HG03280 (cell line): ENCODE data around the gene IKBKG.
A peak's percentile ranks its signal among the peaks of the same experiment; 100 is the strongest.
"Not testable (repeated sequence)": the region's sequence is repeated elsewhere in the genome, so short reads cannot be mapped to it uniquely, and the experiment has no call there.

Experiments
- ATAC-seq: cut with Tn5 transposase; IDR thresholded peaks from one replicate; pipeline ENCODE4 v1.9.1; 2021; ENCODE audit warnings: mild to moderate bottlenecking, moderate library complexity; ENCODE audit not compliant: unreplicated experiment

Gene IKBKG

GRCh38 chrX:154525606-154526490, 21.6 kb upstream of the IKBKG start:
- ATAC-seq = no peak

GRCh38 chrX:154526901-154527675, 20.3 kb upstream of the IKBKG start:
- peak; percentile 64 for ATAC-seq

DNA sequence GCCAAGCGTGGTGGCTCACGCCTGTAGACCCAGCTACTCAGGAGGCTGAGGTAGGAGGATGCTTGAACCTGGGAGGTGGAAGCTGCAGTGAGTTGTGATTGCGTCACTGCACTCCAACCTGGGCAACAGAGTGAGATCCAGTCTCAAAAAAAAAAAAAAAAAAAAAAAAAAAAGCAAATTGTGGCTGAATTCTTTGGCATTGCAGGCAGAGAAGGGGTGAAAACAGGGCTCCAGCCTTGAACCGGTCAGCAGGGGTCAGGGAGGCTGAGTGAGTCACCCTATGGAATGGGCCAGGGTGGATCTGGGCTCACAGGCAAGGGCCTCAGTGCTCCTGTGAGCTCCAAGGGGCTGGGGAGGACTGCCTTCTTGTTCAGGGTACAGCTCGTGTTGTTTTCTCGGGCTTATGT, 18.2 kb upstream of the IKBKG start:
- no peak for ATAC-seq

DNA sequence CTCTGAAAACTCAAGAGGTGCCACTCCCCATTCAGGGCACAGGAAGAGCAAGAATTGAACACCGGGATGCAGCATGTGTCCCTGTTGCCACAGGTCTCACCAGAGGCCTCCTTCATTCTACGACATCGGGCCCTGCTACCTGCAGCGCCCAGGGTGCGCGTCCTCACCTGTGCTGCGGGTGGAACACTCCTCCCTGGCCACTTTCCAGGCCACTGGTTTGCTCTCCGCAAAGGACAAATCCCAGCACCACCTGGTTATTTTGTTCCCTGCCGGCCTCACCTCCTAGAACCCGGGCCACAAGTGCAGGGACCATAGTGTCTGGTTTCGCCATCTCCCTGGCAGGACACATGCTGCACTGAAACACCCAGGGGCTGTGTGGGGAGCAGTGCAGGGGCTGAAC, 17.1 kb upstream of the IKBKG start:
- ATAC-seq = no peak

DNA sequence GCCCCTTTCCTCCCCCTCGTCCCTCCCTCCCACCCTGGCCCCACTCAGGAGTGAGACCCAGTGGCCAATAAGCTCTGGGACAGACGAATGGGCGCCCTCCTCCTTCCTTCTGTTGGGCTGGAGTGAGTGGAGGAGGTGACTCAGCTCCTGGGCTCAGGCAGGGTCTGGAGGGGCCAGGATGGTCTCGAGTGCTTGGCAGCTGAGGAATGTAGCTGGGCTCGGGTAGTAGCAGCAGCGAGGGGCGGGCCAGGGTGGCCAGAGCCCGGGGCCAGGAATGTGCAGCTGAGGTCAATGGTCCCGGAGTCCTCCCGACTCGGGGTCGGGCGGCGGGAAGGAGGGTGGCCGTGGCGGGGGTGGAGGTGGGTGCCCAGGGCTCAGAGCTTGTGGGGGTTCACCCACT, 15.8 kb upstream of the IKBKG start:
- no peak for ATAC-seq

DNA sequence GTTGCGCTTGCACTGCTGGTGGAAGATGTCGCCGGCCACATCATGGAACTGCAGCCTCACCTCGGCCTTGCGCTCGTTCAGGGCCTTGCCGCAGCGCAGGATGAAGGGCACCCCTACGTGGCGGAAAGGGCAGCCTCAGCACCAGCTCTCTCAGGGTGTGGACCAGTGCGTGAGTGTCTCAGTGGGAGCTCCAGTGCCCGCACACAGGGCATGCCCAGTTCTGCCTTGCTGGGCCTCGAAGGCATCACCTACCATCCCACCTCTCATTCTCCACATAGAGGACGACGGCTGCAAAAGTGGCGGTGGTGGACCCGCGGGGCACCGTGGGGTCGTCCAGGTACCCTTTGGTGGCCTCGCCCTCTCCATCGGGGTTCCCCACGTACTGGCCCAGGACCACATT, 14.7 kb upstream of the IKBKG start:
- ATAC-seq = no peak

- peak; percentile 86 for ATAC-seq
These were observed 12.7 kb upstream of the IKBKG start for GRCh38 chrX:154534526-154535322.

DNA sequence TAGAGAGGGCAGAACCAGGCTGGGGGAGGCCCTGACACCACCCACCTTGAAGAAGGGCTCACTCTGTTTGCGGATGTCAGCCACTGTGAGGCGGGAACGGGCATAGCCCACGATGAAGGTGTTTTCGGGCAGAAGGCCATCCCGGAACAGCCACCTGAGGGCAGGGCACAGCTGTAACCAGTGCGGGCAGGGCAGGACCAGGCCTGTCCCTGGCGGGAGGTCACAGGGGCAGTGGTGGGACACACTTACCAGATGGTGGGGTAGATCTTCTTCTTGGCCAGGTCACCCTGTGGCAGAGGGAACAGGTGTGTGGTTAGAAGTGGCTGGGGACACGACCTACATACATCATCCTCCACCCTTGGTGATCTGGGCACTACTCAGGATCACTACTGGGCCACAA, 11.5 kb upstream of the IKBKG start:
- ATAC-seq = no peak

DNA sequence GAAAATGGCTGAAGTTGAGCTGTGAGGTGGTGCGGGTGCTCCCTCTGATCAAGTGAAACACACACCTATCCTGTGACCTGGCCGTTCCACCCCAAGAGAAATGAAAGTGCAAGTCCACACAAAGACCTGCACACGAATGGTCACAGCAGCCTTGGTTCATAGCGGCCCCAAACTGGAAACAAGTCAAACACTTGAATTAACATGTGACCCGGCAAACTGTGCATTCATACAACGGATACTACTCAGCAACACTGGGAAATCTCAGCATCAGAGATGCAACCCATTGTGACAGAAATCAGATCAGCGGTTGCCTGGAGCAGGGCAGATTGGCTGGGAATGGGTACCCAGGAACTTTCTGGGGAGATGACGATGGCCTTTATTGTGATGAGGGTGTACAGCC, 8.3 kb upstream of the IKBKG start:
- no peak for ATAC-seq

GRCh38 chrX:154540365-154540764, 7.1 kb upstream of the IKBKG start:
- not testable (repeated sequence) for ATAC-seq

DNA sequence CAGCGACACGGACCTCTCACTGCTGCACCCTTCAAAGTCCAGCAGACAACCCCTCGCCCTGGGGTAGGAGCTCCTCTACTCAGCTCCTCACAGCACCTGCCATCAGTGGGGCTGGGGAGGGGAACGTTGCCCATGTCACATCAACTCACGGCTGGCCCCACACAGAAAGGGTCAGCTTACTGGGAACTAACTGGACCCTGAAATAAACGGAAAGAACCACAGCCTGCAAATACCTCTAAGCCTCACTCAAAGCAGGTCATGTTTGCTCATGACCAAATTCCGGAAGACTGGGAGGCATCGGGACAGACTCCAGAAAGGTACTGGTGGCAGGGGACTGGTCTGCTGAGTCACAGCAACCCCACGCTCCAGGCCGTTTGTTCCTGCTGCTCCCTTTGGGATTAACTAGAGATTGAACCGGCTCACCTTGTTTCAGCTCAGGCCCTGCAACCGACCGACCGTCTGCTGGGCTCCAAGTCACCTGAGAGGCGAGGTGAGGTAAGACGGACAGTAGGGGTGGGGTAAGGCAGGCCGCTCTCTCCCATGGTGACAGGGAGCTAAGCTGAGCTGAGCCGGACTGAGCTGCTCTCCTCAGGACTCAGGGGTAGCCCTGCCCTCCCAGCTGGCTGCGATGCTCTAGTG, 6.4 kb upstream of the IKBKG start:
- no peak for ATAC-seq

DNA sequence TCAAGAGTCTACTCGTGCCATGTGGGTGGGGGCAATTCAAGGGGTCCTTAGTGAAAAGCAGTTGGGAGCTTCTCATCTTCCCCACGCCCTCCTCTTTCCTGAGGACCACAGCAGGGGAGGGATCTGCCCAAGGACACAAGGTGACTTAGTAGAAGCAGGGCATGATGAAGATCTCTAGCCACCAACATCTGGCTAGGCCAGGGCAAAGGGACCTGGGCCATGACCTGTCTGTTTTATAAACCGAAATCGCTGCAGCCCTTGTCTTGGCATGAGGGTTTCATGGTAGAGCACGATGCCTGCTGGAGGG, 5.9 kb upstream of the IKBKG start:
- no peak for ATAC-seq

DNA sequence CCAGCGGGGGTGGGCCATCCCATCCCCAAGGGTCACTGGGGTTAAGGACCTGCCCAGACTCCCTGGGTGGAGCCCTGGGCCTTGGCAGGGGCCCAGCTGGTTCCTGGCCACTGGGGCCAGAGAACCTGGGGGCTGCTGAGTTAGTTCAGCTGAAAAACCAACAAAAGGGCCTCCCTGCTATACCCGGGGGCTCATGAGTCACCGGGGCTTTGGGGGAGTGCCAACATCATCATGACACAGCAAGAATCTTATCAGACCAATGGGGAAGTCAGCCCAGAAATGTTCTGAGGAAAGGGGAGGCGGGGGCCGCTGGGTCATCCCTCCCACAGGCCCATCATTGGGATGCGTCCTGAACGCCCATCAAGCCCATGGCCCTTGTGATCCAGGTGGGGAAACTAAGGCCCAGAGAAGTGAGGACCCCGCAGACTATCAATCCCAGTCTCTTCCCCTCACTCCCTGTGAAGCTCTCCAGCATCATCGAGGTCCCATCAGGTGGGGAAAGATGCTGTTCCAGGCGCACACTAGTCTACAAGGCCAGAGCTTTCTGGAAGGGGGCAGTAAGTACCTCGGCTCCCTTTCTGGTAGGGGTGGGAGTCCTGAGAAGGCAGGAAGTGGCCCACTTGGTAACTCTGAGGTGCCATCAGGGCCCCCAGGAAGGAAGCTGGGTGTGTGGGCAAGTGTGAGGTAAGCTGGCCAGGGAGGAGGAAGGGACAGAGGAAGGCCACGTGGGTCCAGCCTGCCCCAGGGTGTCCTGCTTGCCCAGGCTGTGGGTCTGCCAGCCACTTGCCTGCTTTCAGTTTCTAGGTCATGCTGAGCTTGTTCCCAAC, 5.3 kb upstream of the IKBKG start:
- no peak for ATAC-seq

DNA sequence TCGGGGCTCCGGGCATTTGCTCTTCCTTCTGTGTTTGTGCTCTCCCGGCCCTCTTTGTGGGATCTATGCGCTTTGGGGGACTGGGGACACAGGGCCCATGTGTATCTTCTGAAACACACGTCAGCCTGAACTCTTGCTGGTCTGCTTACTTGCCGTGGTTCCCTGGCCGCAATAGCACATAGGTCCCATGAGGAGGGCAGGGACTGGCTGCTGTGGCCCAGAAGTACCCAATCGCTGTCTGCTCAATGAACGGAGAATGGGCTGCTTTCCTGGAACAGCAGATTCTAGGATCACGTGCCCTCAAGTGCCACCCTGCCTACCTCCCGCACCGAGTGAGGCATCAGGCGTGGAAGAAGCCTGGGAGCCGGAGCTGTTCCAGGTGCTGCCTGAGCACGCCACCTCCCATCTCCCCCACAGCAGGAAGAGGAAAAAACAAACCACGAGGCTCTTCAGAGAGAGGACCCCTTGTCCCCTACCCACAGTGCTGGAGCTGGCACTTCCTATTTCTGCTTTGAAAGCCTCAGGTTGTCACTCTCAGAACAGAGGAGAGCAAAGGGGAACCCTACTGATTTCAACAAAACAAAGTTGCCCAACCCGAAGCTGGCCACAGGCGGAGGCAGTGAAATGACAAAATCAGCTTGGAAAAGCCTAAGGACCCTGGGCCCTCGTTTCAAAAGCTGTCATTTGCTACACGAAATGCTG, 4.5 kb upstream of the IKBKG start:
- no peak for ATAC-seq

DNA sequence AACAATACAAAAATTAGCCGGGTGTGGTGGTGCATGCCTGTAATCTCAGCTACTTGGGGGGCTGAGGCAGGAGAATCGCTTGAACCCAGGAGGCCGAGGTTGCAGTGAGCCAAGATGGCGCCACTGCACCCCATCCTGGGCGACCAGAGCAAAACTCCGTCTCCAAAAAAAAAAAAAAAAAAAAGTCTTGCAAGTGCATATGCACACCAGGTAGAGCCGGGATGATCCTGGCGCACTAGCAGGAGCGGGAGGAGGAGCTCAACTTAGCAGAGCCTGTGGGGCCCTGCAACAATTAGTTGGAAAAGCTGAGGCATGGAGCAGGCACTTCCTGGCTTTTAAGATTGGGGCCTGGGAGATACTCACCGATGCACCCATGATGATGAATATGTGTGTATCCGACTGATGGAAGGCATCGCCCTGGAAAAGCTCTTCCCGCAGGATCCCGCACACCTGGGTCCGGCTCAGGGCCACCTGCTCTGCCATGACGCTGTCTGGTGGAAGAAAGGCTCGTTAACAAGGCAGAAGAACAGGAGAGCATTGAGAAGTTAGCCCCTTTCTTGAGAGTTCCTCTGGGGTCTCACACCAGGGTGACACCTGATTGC, 1.6 kb upstream of the IKBKG start:
- ATAC-seq = no peak

DNA sequence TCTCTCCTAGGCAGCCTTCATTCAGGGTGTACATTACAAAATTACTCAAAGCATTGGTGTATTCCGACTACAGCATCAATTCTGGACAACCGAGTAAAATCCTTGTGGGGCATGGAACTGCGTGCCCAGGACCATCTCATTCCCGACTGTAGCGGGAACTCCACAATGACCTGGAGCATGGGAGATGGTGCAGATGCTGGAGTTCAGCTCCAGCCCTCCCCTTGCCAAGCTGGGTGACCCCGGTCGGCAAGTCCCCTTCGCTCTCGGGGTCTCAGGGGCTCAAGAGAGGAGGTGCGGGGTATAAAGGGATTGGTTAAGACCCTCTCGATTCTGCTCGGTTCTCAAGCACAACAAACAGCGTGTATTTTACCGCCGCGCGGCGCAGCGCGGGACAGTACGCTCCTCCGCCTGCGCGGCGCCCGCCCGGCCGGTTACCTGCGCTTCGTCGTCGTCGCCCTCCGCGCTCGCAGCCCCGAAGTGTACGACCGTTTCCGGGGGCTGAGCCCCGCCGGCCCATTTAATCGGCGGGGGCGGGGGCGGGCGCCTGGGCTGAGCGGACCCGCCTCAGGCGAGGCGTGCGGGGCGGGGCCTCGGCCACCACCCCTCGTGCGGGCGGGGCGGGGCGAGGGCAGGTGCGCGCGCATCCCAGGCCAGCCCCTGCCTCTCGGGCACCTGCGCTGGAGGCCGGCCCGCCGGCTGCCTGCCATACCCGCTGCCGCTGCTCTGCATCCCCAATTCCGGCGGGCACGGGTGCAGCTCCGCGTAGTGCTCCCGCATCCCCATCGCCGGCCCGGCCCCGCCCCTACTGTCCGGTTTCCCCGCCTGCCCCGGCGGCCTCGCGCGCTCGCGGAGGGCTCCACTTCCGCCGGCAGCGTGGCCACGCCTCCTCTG, 821 bp upstream of the IKBKG start, which contains the start of gene G6PD:
Gene G6PD, minus strand, starts transcription at position 493 of the 891 bp plus-strand sequence. CDS start 691 bp downstream, outside the sequence.
- ATAC-seq = peak; percentile 53

- ATAC-seq = no peak
These were observed 552 bp downstream of the IKBKG start for GRCh38 chrX:154548028-154548316.

DNA sequence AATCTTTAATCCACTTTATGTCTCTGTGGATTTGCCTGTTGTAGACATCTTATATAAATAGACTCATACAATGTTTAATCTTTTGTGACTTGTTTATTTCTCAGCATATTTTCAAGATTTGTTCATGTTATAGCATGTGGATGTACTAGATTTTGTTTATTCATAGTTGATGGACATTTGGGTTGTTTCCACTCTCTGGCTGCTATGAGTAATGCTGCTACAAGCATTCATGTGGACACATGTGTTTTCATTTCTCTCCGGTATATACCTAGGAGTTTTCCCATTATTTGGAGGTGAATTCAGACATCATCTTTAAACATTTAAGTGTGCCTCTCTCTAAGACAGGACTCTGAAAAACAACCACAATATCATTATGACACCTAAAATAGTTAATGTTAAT, 2.3 kb downstream of the IKBKG start:
- ATAC-seq = no peak
